Fibroblast of the aortic adventitia (primary cell): Measurements from ENCODE around the gene GDPD5. TPM values are rescaled to one million over a fixed set of nuclear protein-coding genes. Genes with fewer than 3 reads are reported as not detected.

Experiments used
- DNase-seq: peaks from one replicate; pipeline ENCODE4 v3.0.0-alpha.2; 2010; ENCODE audit warnings: low read depth
- H3K4me3 ChIP-seq: 2 replicates; pipeline ENCODE4 v1.5.1; 2011; ENCODE audit warnings: low read depth, mild to moderate bottlenecking, control low read depth, low read length, moderate library complexity
- CTCF ChIP-seq: IDR thresholded peaks from 2 replicates; pipeline ENCODE4 v1.5.1; 2011; ENCODE audit warnings: mild to moderate bottlenecking, low read length, control low read depth, inconsistent platforms; ENCODE audit not compliant: insufficient read depth
- total RNA-seq: library from RNA; depleted of rRNA; stranded (reverse); fragments of >200 nt; gene quantifications from 2 replicates; pipeline ENCODE4 v1.2.3, GENCODE V29; 2012; ENCODE audit warnings: low replicate concordance

GDPD5 gene
- total RNA-seq, 1 donor, result 5.3 TPM

- TF ChIP-seq CTCF, result no peak
- DNase-seq, result no peak
- H3K4me3 ChIP-seq, result no peak overlapping the region
Observed at GRCh38 chr11:75439495-75440120, 86.1 kb downstream of the GDPD5 start.

GRCh38 chr11:75439026-75439425, 86.7 kb downstream of the GDPD5 start:
- H3K4me3 ChIP-seq, result no peak overlapping the region
- TF ChIP-seq CTCF, result no peak
- DNase-seq, result no peak

- DNase-seq, result no peak
- no peak for TF ChIP-seq CTCF
- H3K4me3 ChIP-seq, result no peak overlapping the region
Observed at GRCh38 chr11:75437966-75438659, 87.6 kb downstream of the GDPD5 start.

- H3K4me3 ChIP-seq, result no peak overlapping the region
- TF ChIP-seq CTCF, result no peak
- no peak for DNase-seq
Observed at GRCh38 chr11:75436806-75437205, 88.9 kb downstream of the GDPD5 start.

GRCh38 chr11:75435571-75435925, 90.2 kb downstream of the GDPD5 start:
- TF ChIP-seq CTCF, result no peak
- no peak overlapping the region for H3K4me3 ChIP-seq
- DNase-seq, result no peak

GRCh38 chr11:75434886-75435570, 90.7 kb downstream of the GDPD5 start:
- H3K4me3 ChIP-seq, result no peak overlapping the region
- DNase-seq, result no peak
- TF ChIP-seq CTCF, result no peak
